SU-DHL-6 (cell line): ENCODE data around the gene CPLX3.
A peak's percentile ranks its signal among the peaks of the same experiment; 100 is the strongest.

Experiments
- H2AFZ ChIP-seq: fragments of 200-600 bp; sonication (generic); 2 replicates; pipeline ENCODE4 v1.6.1; 2014; ENCODE audit warnings: low read depth, mild to moderate bottlenecking, moderate library complexity, mixed read lengths, antibody characterized with exemption, low read length; ENCODE audit not compliant: severe bottlenecking
- H3F3A ChIP-seq: fragments of 200-600 bp; shearing (Covaris generic); 2 replicates; pipeline ENCODE4 v1.6.0; 2016; ENCODE audit warnings: antibody characterized with exemption, mild to moderate bottlenecking; ENCODE audit not compliant: insufficient read depth
- H3K27ac ChIP-seq: fragments of 200-600 bp; sonication (generic); 2 replicates; pipeline ENCODE4 v1.5.1; 2016; ENCODE audit warnings: low read depth, mild to moderate bottlenecking, low read length, moderate library complexity, mixed read lengths
- H3K27me3 ChIP-seq: fragments of 200-600 bp; sonication (generic), shearing (Covaris generic); 2 replicates; pipeline ENCODE4 v1.6.0; 2014; ENCODE audit warnings: mild to moderate bottlenecking, low read length
- H3K36me3 ChIP-seq: fragments of 200-600 bp; sonication (generic); 2 replicates; pipeline ENCODE4 v1.6.1; 2014; ENCODE audit warnings: mild to moderate bottlenecking, low read length, mixed read lengths
- H3K4me2 ChIP-seq: fragments of 300-600, 200-600 bp; shearing (Covaris generic), sonication (generic); 2 replicates; pipeline ENCODE4 v1.6.0; 2014; ENCODE audit warnings: low read length, low read depth, mild to moderate bottlenecking; ENCODE audit not compliant: poor library complexity, severe bottlenecking
- H3K4me3 ChIP-seq: fragments of 200-600 bp; sonication (generic); 2 replicates; pipeline ENCODE4 v1.5.1; 2014; ENCODE audit warnings: antibody characterized with exemption, low read length, mild to moderate bottlenecking, mixed read lengths; ENCODE audit not compliant: insufficient read depth, poor library complexity, severe bottlenecking
- H3K79me2 ChIP-seq: fragments of 200-600 bp; sonication (generic); 2 replicates; pipeline ENCODE4 v1.6.1; 2014; ENCODE audit warnings: mild to moderate bottlenecking, low read length, moderate library complexity; ENCODE audit not compliant: insufficient read depth
- H3K9ac ChIP-seq: fragments of 200-600 bp; sonication (generic); 2 replicates; pipeline ENCODE4 v1.7.0; 2014; ENCODE audit warnings: mild to moderate bottlenecking, low read length
- H3K9me2 ChIP-seq: fragments of 200-600 bp; sonication (generic); replicated peaks from 2 replicates; pipeline ENCODE4 v1.6.1; 2014; ENCODE audit warnings: low read length; ENCODE audit not compliant: insufficient read depth
- H3K9me3 ChIP-seq: fragments of 200-600 bp; sonication (generic); 2 replicates; pipeline ENCODE4 v1.6.1; 2014; ENCODE audit warnings: low read length, mixed read lengths; ENCODE audit not compliant: insufficient read depth
- H4K20me1 ChIP-seq: fragments of 200-600 bp; sonication (generic); 2 replicates; pipeline ENCODE4 v1.6.1; 2014; ENCODE audit warnings: low read depth, mild to moderate bottlenecking, antibody characterized with exemption, low read length, moderate library complexity, mixed read lengths
- EZH2phosphoT487 ChIP-seq: fragments of 200-600 bp; sonication (generic), shearing (Covaris generic); conservative IDR thresholded peaks from 2 replicates; pipeline ENCODE4 v1.6.1; 2018; ENCODE audit warnings: mild to moderate bottlenecking, antibody characterized with exemption, low read length, moderate library complexity, mixed read lengths
- TF ChIP-seq, protein P1 (sequence below): fragments of 200-600 bp; sonication (generic); IDR thresholded peaks from one replicate; pipeline ENCODE4 v1.5.1; 2017; ENCODE audit warnings: antibody characterized with exemption, mild to moderate bottlenecking, low read length, moderate library complexity; ENCODE audit not compliant: insufficient read depth, poor library complexity, severe bottlenecking

The CPLX3 gene

DNA sequence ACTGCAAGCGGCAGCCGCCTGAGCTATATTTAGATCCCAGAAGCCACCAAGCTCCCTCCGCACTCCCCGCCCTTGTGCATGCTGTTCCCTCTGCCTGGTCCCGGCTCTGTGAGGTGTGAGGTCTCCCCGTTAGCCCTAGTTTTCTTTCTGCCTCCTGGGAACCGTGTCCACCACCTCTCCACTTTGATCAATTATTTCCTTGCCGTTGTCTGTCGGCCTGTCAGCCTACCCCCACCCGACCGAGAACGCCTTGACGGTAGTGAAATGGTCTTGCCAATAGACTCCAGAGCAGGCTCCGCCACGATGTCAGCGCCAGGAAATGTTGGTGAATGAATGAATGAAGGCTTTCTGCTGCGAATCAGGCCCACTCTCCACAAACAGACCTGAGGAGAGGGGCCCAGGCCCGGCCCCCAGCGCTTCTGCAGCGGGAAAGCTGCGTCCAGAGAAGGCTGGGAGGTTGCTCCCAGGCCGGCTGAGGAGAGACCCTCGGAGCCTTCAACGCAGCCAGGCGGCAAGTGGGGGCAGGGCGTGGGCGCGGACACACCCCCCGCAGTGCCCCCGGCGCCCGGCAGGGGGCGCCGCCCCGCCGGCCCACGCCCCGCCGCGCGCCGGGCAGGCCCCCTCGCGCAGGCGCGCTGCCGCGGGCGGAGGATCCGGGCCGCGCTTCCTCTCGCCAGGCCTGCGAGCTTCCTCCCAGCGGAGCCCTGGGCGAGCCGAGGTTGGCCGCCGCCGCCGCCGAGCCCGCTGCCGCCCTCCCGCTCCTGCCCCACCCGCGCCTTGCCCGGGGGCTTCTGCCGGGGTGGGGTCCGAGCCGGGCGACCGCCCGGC, 44.8 kb upstream of the CPLX3 start, which contains the start of gene CSK:
Gene CSK (plus strand): TSS at position 650 of the 828 bp plus-strand sequence. CDS start 16,218 bp downstream, outside the sequence.
- TF ChIP-seq, protein P1, sequence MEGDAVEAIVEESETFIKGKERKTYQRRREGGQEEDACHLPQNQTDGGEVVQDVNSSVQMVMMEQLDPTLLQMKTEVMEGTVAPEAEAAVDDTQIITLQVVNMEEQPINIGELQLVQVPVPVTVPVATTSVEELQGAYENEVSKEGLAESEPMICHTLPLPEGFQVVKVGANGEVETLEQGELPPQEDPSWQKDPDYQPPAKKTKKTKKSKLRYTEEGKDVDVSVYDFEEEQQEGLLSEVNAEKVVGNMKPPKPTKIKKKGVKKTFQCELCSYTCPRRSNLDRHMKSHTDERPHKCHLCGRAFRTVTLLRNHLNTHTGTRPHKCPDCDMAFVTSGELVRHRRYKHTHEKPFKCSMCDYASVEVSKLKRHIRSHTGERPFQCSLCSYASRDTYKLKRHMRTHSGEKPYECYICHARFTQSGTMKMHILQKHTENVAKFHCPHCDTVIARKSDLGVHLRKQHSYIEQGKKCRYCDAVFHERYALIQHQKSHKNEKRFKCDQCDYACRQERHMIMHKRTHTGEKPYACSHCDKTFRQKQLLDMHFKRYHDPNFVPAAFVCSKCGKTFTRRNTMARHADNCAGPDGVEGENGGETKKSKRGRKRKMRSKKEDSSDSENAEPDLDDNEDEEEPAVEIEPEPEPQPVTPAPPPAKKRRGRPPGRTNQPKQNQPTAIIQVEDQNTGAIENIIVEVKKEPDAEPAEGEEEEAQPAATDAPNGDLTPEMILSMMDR = no peak
- no peak for TF ChIP-seq EZH2phosphoT487
- Histone ChIP-seq H3K9me2 (no peaks in the 10 kb centered on the region), H3K36me3 (no peaks in the 10 kb centered on the region), H3K9ac (peak within 1 kb of the TSS; percentile 99), H2AFZ (no peak within 1 kb of the TSS), H3F3A (peaks cover 89% of the 10 kb centered on the region), H4K20me1 (no peaks in the 10 kb centered on the region), H3K9me3 (no peaks in the 10 kb centered on the region), H3K4me3 (peak within 1 kb of the TSS; percentile 94), H3K27me3 (no peaks in the 10 kb centered on the region), H3K79me2 (peaks cover 61% of the 10 kb centered on the region), H3K4me2 (peak within 1 kb of the TSS; percentile 80), H3K27ac (peak within 1 kb of the TSS; percentile 96)

GRCh38 chr15:74782259-74783071, 44.0 kb upstream of the CPLX3 start:
- H2AFZ ChIP-seq = no peak overlapping the region
- H3K27ac ChIP-seq = peak overlapping the region; percentile 96
- peaks cover 87% of the 10 kb centered on the region for H3F3A ChIP-seq
- H3K9me3 ChIP-seq = no peaks in the 10 kb centered on the region
- no peaks in the 10 kb centered on the region for H3K9me2 ChIP-seq
- peak overlapping the region; percentile 94 for H3K4me3 ChIP-seq
- H3K36me3 ChIP-seq = no peaks in the 10 kb centered on the region
- TF ChIP-seq, protein P1 = no peak
- TF ChIP-seq EZH2phosphoT487 = no peak
- H4K20me1 ChIP-seq = no peaks in the 10 kb centered on the region
- H3K4me2 ChIP-seq = peak overlapping the region; percentile 73
- peak overlapping the region; percentile 99 for H3K9ac ChIP-seq
- H3K27me3 ChIP-seq = no peaks in the 10 kb centered on the region
- H3K79me2 ChIP-seq = peaks cover 67% of the 10 kb centered on the region

DNA sequence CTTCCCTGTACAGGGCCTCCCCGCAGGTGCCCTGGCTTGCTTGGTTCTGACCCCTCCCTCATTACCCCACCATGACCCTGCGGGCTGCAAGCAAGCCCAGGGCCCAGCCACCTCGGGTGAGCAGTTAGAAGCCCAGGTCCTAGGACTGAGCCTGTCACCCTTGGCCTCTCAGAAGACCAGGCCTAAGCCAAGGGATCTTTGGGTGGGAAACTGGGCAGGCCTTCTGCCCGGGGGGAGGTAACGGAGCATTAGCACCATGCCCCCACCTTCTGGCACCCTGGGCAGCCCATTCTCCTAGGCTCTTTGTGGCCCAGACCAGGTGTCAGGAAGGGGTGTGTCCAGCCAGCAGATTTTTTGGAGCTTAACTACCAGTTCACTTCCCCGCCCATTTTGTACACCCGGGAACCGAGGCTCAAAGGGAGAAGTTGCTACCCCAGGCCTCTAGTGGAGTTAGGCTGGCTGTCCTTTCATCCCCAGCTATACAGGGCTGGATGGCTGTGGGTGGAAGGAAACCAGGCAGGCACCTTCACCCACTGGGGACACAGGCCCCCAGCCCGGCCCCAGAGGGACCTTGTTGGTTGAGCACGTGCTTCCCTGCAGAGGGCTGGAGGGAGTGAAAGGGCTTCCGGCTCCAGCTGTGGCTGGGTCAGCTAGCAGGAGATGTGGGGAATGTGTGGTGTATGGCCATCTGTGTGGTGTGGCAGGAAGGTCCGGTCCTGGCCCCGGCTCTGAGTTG, 43.2 kb upstream of the CPLX3 start:
- Histone ChIP-seq H3K4me2 (peak overlapping the region; percentile 73), H3K9me2 (no peaks in the 10 kb centered on the region), H3F3A (peaks cover 87% of the 10 kb centered on the region), H3K36me3 (no peaks in the 10 kb centered on the region), H3K79me2 (peaks cover 67% of the 10 kb centered on the region), H3K27me3 (no peaks in the 10 kb centered on the region), H2AFZ (no peak overlapping the region), H4K20me1 (no peaks in the 10 kb centered on the region), H3K9me3 (no peaks in the 10 kb centered on the region), H3K27ac (peak overlapping the region; percentile 96), H3K9ac (peak overlapping the region; percentile 99), H3K4me3 (peak overlapping the region; percentile 94)
- TF ChIP-seq EZH2phosphoT487 = no peak
- TF ChIP-seq, protein P1 = no peak
